Cerebellar nuclear complex (tissue), 1 donor: ENCODE measurements around the gene IER5.
"Not testable (repeated sequence)": the region's sequence is repeated elsewhere in the genome, so short reads cannot be mapped to it uniquely, and the experiment has no call there.

Source experiments
- DNase-seq, 2 experiments: peaks; one replicate each; lab custom pipeline; 2025; lab: John Stamatoyannopoulos, UW

The IER5 gene

DNA sequence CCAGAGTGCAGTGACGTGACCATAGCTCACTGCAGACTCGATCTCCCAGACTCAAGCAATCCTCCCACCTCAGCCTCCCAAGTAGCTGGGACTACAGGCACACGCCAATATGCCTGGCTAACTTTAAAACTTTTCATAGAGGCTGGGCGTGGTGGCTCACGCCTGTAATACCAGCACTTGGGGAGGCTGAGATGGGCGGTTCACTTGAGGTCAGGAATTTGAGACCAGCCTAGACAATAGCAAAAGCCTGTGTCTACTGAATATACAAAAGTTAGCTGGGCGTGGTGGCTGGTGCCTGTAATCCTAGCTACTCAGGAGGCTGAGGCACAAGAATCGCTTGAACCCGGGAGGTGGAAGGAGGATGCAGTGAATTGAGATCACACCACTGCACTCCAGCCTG, 27.5 kb downstream of the IER5 start:
- not testable (repeated sequence) for DNase-seq

DNA sequence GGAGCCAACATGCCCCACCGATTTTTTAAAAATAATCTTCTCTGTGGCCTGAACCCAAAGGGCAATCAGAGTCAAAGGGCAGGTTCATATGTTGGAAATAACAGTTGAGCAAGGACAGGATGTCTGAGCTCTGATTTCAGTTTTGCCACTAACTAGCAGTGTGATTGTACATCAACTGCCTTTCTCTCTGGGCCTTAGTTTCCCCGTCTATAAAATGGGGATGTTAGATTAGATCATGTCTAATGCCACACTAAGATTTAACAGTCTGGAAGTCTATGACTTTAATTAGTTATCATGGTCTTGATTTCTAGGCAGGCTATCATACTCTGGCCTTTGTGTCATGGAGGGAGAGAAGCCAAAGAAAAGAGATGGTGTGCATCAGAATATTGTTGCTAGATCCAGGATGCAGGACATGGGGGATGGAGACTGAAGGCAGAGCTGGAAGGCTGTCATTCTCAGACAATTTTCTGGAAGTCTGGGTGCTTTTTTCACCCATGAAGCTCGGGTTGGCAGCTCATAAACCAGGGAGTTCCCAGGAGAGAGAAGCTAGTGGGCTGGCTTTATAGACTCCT, 28.4 kb downstream of the IER5 start:
- no peak for DNase-seq

DNA sequence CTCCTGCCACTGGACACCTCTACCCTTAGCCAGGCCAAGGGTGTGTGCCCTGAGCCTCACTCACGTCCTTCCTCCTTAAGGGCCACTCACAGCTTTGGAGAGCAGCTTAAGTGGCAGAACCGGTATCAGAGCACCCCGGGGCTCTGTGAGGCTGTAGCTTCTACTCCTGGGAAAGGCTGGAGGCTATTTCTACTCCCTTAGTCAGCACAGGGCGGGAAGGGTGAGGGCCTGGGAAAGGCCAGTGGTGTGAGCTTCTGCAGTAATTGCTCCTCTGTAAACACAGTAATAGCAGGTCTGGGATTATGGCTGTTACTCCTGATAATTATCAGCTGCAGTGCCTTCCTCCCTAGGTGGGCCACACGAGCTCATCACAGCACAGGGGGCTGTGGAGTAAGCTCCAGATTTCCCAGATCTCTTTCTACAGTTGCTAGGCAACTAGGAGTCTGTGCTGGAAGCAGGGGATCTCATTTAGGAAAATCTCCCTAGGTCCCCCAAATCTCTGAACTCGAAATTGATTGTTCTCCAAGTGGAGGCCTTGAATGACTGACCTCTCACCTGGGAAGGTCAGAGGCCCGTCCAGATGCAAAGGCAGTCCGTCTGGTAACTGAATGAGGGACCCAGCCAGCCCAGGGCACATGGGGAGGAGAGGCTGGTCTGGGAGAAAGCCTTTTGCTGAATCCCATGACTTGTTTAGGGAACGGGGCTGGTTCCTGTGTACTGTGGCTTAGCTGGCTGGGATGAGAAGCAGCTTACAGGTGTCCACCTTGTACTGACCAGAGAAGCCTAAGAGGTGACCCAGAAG, 29.3 kb downstream of the IER5 start:
- DNase-seq, result no peak

DNA sequence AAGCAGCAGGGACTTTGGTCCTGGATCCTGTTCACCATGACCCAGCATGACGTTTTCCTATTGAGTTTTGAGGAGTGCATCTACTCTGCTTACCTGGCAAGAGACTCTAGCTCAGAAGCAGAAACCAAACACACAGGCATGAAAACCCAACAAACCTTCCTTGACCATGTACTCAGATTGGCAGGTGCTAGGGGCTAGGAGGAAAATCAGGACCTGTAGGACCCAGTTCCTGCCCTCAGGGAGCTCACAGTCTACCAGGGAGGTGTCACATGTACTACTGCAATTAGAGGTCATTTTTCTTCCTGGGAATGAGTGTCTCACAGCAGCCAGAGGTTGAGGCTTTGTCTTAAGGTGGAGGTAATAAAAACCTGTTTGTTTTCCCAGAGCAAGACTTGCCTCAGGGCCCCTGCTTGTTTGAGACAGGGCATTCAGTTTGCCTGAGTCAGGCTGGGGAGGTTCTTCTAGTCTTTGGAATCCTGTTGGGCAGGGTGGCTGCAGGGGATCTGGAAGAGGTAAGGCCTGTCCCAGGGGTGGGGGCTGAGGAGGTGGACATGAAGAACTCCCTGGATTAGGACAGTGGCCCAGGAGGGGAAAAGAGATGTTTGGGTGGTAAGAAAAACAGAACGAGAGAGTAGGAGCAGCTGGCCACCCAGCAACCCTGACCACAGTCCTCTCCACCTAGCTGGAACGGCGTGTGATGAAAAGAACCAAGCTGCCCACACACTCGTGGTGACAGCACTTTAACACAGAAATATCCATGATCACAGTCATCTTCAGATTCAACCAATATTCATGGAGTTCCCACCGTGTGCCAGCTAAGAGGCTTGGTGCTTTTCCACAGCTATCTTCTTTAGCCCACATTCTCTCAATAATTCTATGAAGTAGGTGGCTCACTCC, 30.8 kb downstream of the IER5 start:
- no peak for DNase-seq

DNA sequence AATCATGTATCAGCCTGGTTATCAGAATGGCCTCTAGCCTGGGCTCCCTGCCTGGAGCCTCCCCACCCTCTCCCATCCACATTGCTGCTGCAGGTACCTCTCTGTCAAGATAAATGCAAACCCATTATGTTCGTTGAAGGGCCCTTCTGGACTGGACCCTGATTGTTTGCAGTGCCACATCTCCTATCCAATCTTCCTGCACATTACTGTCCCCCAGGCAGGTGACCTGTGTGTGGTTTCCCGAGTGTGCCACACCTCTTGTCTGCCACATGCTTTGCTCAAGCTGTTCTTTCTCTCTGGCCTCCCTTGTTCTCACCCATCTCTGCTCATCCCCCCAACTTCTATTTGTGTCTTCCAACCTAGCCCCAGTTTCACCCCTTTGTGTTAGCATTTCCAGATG, 32.4 kb downstream of the IER5 start:
- no peak for DNase-seq

DNA sequence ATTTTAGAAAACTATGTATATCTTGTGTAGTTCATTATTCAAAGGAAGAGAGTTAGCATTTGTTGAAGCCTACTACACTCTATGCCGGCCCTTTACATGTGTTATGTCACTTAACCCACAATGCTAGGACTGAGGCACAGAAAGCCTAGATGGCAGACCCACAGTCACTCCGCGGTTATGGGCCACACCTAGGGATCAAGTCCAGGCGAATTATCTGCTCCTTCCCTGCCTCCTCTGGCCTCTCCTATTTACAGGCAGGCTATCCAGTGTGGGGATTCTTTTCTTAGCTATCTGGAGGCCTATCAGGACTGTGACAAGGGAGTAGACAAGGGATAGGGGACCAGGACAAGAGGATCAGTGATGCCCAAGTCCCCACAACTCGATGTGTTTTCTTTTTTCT, 33.0 kb downstream of the IER5 start:
- DNase-seq, result no peak

DNA sequence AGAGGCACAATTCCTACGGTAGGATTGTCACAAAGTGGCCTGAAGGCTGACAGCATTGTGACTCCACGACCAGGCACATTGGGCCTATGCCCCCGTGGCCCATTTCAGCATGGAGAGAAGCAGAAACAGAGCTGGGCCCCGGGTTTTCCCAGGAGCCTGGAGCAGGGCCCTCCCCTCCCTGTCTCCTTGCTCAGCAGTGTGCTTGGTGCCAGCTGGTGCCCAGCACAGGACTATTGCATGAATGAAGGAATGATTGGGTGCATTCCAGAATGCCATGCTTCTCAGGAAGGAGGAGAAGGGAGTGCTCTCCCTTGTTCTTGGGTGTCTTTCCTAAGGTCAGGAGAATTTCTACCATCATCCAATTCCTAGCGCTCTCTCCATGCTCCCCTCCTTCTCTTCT, 33.7 kb downstream of the IER5 start:
- DNase-seq, result peak in 1 of 2 experiments; percentile 50

DNA sequence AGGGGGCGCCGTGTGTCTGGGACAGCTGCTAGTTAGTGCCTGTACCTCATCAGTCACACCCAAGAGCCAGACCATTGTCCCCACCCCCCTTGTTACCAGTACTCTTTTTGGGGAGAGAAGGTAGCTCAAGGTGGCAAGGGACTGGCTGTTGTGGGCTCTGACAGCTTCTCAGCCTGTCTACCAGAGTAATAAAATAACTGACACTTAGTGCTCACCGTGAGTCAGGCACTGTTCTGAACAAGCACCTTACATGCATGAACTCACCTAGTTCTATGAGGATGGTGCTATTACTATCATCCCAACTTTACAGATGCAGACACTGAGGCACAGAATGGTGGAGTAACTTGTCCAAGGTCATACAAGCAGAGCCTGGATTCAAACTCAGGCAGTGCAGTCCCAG, 34.7 kb downstream of the IER5 start:
- no peak for DNase-seq

DNA sequence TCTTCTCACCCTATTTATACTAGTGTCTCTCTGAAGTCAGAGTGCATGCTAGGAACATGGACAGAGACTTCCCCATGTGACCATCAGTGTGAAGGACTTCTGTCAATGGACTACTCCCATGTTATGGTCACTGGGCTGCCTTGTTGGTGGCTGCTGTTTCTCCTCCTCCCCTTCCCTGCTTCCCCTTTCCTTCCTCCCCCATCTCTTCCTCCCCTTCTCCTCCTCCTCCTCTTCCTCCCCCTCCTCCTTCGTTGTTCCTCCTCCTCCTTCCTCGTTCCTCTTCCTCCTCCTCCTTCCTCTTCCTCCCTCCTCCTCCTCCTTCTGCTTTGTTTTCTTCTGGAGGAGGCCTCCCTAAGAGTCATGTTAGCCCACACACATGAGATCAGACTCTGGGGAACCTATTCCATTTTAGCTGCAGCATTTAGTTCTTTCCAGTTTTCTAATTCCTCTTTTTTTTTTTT, 35.8 kb downstream of the IER5 start:
- DNase-seq, result no peak

DNA sequence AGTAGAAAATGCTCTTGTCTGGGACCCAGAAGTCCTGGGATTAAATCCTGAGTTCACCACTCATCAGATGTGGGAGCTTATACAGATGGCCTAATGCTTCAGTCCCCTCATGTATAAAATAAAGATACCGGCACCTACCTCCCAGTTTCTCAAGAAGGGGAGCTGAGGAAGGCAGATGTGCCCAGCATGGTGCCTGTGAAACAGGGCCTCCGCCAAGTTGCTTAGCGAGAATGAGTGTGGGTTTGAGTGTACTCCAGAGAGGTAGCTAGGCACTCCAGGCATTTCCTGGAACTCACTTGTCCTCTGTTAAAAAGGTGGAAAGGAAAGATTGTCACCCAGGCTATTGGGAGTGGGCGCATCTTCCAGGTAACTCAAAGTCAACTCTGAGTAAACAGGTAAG, 37.8 kb downstream of the IER5 start:
- no peak for DNase-seq

DNA sequence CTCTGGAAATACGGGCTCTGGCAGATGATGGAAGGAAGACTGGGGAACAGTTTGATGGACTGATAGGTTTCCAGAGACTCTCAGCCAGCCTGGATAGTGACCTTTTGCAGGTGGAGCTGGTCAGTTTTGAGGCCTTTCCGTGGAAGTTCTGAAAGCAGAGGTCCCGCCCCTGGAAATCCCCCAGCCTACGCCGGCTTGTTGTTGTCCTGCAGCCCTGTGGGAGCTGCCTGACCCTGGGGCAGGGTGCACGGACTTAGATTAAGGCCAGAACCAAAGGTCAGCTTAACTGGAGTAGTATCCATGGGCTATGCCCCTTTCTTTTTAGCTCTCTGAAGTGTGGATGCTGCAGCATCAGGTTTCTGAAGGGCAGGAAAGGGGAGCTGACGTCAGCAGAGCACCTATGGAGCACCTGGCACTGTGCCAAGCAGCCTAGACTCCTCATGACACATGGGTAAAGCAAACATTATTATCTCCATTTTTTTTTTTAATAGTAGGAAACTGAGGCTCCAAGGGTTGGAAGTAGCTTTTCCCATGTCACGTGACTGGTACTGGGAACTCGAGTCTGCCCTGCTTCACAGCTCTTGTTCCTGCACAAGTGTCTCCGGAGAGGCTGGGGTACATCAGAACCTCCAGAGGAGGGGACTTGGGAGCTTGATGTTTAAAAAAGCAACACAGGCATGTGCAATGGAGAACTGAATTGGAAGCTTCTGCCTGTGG, 38.5 kb downstream of the IER5 start:
- no peak for DNase-seq

DNA sequence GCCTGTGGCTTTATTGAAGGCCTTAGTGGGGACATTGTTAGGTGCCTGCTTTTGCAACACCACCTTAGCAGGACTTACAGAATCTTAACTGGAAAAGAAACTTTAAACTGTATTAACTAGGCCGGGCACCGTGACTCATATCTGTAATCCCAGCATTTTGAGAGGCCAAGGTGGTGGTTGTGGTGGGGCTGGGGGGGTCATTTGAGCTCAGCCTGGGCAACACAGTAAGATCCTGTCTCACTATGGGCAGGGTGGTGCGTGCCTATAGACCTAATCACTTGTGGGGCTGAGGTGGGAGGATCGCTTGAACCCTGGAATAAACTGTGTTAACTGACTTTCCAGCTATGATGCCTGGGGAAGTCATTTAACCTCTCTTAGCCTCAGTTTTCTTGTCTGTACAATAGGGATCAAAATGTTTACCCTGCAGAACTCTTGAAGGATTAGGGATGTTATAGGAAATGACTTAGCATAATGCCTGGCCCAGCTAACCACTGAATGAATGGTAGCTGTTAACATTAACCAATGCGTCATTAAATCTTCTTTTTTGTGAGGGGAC, 39.5 kb downstream of the IER5 start:
- DNase-seq, result no peak

DNA sequence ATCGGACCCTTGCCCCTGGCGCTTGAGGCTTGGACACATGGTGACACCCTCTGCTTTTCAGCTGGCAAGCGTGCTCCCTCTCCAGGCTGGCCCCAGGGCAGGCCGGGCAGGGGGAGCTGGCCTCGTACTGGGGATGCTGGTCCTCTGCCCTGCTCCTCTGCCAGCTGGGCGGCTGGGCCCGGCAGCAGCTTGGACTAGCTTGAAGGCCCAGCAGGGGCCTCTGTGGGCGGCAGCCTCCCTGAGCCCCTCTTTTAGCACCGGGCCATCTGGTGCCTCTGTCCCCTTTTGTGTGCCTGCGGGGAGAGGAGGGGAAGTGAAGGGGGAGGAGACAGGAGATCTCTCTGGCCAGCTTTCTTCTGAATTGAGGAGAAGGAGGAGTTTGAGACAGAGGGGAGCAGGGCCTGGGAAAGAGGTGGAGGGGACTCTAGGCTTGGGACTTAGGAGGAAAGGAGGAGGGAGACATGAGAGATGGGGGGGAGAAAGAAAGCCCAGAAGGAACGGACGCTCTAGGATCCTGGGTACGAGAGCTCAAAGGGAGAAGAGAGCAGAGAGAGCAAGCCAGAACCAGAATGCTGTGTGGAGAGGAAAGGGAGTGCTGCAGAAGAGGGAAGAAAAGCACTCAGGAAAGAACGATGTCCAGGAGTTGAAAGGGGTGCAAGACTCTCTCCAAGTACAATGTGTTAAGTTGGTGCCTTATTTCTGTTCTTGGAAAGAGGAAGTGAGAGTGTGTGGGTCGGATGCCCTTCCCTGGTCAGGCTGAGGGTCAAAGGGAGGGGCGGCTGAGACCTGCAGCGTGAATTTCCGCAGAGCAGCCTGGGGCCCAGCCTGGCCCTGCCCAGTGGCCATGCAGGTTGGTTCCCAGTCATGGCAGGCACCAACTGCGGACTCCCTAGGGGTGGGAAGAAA, 40.3 kb downstream of the IER5 start:
- DNase-seq, result peak in 1 of 2 experiments; percentile 2

DNA sequence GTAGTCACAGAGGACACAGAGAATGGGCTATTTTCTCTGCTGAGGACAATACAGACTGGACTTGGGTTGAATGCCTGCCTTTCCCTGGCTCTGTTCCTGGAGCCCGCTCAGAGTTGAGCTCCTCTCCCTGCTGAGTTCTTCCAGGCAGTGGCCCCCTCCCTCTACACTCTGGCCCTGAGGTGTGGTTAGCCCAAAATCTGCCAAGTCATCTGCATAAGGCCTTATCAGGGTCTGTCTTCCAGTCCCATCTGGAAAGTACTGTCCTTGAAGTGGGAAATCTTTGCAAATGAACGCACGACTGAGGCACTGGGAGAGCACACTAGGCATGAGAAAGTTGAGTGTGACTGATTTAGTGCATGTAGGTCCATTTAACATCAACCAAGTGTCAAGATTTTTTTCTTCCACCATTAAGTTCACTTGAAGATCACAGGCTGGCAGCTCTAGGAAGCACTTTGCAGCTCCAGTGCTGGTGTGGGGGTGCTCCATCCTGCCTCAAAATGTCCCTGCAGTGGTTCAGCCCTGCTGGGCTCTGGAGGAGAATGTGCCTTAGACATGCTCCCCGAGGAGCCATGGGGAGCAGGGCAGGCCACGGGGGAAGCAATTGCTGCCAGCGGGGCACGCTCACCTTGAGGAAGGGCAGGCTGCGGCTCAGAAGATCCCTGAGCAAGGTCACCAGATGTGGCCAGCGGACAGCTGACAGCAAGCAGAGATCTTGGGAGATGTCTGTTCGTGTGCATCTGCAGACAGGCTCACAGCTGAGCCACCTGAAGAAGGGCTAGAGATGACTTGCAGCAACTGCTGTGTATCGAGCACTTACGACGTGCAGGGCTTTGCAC, 41.5 kb downstream of the IER5 start:
- no peak for DNase-seq

DNA sequence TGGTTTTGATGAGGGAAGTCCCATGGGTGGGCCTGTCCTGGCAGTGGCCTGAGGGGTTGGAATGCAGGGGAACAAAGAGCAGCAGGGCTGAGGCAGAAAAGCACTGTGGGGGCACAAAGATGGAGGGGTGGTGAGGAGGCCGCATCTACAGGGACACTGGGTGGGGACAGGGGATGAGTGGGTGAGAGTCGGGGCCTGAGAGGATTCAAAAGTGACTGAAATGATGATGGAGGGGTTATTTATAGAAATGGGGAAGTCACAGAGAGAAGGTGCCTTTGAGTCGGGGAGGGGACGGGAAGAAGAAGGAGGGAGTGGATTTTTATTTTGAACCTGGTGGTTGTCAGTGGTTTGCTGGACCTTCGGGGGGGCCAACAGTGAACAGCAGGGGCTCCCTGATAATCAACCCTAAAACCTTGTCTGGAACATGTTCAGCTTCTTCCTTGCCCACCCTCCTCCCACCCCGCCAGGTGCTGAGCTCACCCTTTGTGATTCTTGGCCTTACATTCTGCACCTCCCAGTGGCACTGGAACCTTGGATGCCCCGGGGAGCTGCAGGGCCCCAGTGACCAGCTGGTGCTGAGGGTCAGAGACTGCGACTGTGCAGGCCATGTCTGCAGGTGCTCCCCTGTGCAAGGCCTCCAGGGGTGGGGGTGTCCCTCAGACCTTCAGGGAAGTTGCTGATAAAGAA, 42.9 kb downstream of the IER5 start:
- no peak for DNase-seq

DNA sequence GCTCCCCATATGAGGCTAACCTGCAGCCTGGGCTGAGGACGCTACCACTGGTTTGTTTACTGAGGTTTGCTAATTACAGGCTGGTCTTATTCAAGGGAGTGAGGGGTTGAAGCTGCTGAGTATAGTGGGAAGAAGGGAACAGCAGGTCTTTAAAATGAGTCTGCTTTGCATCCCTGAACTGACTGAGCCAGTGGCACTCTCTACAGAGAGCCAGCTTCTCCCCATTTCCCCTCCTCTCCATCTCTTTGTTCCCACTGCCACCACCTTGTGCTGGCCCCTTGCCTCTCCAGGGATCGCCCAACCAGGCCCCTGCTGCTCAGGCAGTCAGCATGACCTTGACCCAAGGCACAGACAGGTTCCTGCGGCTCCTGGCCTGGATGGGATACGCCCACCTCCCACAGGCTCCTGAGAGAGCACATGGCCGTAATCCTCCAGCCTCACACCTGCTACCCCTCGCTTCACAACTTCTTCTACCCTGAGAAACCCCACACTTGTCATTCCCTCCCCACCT, 45.0 kb downstream of the IER5 start:
- DNase-seq, result no peak

DNA sequence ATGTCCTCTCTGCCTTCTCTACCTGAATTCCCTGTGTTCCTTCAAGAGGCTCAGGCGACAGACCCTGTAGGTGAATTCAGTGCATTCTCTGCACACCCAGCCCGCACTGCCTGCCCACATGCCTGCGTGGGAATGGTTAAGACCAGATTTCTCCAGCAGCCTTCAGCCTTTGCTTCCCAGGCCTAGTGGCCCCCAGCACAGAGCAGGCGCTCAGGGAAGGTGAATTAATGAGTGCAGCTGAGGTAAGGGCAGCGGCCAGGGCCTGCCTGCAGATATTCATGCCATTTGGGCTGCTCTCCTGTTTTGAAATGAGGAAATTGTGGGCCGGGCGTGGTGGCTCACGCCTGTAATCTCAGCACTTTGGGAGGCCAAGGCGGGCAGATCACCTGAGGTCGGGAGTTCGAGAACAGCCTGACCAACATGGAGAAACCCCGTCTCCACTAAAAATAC, 45.5 kb downstream of the IER5 start:
- no peak for DNase-seq

DNA sequence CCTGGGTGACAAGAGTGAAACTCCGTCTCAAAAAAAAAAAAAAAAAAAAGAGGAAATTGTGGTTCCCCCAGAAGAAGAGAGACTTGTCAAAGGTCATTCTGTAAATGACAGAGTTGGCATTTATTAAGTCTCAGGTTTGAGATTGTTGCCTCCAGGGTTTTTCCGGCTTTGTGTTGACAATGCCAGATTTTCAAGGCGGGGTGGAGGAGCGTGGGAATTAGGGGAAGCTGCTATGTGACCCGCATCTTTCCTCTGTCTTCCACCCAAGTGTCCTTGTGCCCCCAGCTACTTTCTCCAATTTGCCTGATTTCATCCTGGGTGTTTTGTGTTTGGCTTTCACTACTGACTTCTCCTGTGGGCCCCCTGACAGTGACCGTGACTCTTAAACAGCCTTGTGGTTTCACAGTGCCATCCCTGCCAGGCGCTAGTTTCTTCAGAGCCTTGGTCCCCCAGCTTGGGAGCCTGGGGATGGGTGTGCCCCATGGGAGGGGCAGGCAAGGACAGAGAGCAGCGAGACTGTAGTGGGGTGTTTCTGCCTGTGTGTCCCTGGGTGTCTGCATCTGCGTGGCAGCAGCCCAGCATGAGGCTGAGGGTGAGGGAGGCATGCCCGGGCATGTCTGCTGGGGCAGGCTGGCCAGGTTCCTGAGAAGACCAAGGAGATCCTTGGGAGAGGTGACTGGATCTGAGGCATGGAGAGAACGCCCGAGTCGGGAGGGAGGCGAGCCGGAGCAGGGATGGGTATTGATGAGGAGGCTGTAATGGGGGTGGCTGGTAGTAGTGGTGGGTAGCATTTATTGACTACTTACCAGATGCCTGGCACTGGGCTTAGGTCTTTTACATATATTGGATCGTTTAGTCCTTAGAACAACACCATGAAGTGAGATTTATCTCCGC, 46.3 kb downstream of the IER5 start:
- DNase-seq, result no peak
